HG02852 (cell line): Measurements from ENCODE around the gene ADA.

ENCODE experiments used
- ATAC-seq: cut with Tn5 transposase; IDR thresholded peaks from one replicate; pipeline ENCODE4 v1.9.1; 2021; ENCODE audit warnings: mild to moderate bottlenecking, moderate library complexity; ENCODE audit not compliant: unreplicated experiment

ADA gene

GRCh38 chr20:44646023-44646640 lies 5.4 kb downstream of the ADA start:
- ATAC-seq = no peak

- ATAC-seq = no peak
Observed at GRCh38 chr20:44644667-44645131, 6.8 kb downstream of the ADA start.

GRCh38 chr20:44644230-44644617 lies 7.3 kb downstream of the ADA start:
- ATAC-seq = no peak

GRCh38 chr20:44643596-44644229 lies 7.8 kb downstream of the ADA start:
- no peak for ATAC-seq

GRCh38 chr20:44643154-44643519 lies 8.4 kb downstream of the ADA start:
- no peak for ATAC-seq

GRCh38 chr20:44642203-44643153 lies 9.0 kb downstream of the ADA start:
- no peak for ATAC-seq

- ATAC-seq = no peak
Observed at GRCh38 chr20:44641325-44641724, 10.2 kb downstream of the ADA start.

GRCh38 chr20:44640522-44640921 lies 11.0 kb downstream of the ADA start:
- ATAC-seq = no peak

GRCh38 chr20:44637522-44638372 lies 13.8 kb downstream of the ADA start:
- ATAC-seq = no peak

GRCh38 chr20:44637042-44637441 lies 14.5 kb downstream of the ADA start:
- no peak for ATAC-seq

GRCh38 chr20:44635877-44636276 lies 15.6 kb downstream of the ADA start:
- no peak for ATAC-seq

GRCh38 chr20:44633872-44634600 lies 17.5 kb downstream of the ADA start:
- no peak for ATAC-seq

- no peak for ATAC-seq
Observed at GRCh38 chr20:44633187-44633810, 18.2 kb downstream of the ADA start.

GRCh38 chr20:44632103-44632752 lies 19.3 kb downstream of the ADA start:
- no peak for ATAC-seq

- ATAC-seq = no peak
Observed at GRCh38 chr20:44630297-44630696, 21.2 kb downstream of the ADA start.

GRCh38 chr20:44629542-44629941 lies 22.0 kb downstream of the ADA start:
- no peak for ATAC-seq

GRCh38 chr20:44629017-44629385 lies 22.5 kb downstream of the ADA start:
- no peak for ATAC-seq

- no peak for ATAC-seq
Observed at GRCh38 chr20:44627364-44628010, 24.0 kb downstream of the ADA start.

GRCh38 chr20:44626278-44626677 lies 25.2 kb downstream of the ADA start:
- no peak for ATAC-seq
